Kidney (tissue), 14 donors: ENCODE measurements around the gene KIF23. TPM values are rescaled to one million over a fixed set of nuclear protein-coding genes. Genes with fewer than 3 reads are reported as not detected.

ENCODE experiments used
- DNase-seq, 5 donors: peaks; one replicate each; pipeline ENCODE4 v3.0.0-alpha.2; 2013 to 2020
- FAIRE-seq: peaks from 2 replicates; lab custom pipeline; 2012; peaks lifted over from hg19 to GRCh38; lab: Jason Lieb, UNC
- H3K27ac ChIP-seq, 2 donors: one replicate each; pipeline ENCODE4 v1.7.0; 2013; ENCODE audit warnings: low read depth in 2 of 2, low read length in 2 of 2, inconsistent platforms in 1 of 2
- H3K27me3 ChIP-seq: one replicate; pipeline ENCODE4 v1.7.1; 2013; ENCODE audit warnings: low read length, inconsistent platforms; ENCODE audit not compliant: control insufficient read depth, insufficient read depth
- H3K36me3 ChIP-seq, 3 donors: one replicate each; pipeline versions ENCODE4 v1.7.0 to v1.7.1; 2013; ENCODE audit warnings: low read length in 3 of 3, control low read depth in 1 of 3, inconsistent platforms in 1 of 3; ENCODE audit not compliant: insufficient read depth in 3 of 3, control insufficient read depth in 2 of 3
- H3K4me1 ChIP-seq, 3 donors: one replicate each; pipeline versions ENCODE4 v1.7.0 to v1.7.1; 2013; ENCODE audit warnings: low read length in 3 of 3, inconsistent platforms in 1 of 3, low read depth in 1 of 3; ENCODE audit not compliant: control insufficient read depth in 2 of 3, insufficient read depth in 2 of 3
- H3K4me3 ChIP-seq, 3 donors: one replicate each; pipeline versions ENCODE4 v1.7.0 to v1.8.1; 2013; ENCODE audit warnings: low read length in 3 of 3, control low read depth in 1 of 3, inconsistent platforms in 1 of 3
- H3K9ac ChIP-seq, 3 donors: one replicate each; pipeline versions ENCODE4 v1.7.0 to v1.7.1; 2013; ENCODE audit warnings: low read length in 3 of 3, control low read depth in 1 of 3, inconsistent platforms in 1 of 3
- H3K9me3 ChIP-seq, 3 donors: one replicate each; pipeline versions ENCODE4 v1.7.0 to v1.7.1; 2013; ENCODE audit warnings: low read length in 3 of 3, control low read depth in 1 of 3, inconsistent platforms in 1 of 3; ENCODE audit not compliant: control insufficient read depth in 2 of 3, insufficient read depth in 1 of 3
- CTCF ChIP-seq: IDR thresholded peaks from 3 replicates; pipeline ENCODE4 v1.5.1; 2012; ENCODE audit warnings: mild to moderate bottlenecking, moderate library complexity, borderline replicate concordance; ENCODE audit not compliant: insufficient read depth; ENCODE audit errors: extremely low read depth
- intact Hi-C: fragments of 100-400 bp; cut with DNase I; formaldehyde crosslinking; loops from one replicate; pipeline ENCODE4 v1.11.1; 2022
- polyA plus RNA-seq: library from polyadenylated mRNA; stranded (reverse); fragments of 350-450 nt; fragmentation: Illumina TruSeq; extraction: RNeasy Lipid Tissue Mini Kit (QIAGEN cat#74804); gene quantifications from one replicate; pipeline ENCODE4 v1.2.3, GENCODE V29; 2014; ENCODE audit warnings: low read depth, low replicate concordance; ENCODE audit not compliant: insufficient read depth
- total RNA-seq: library from RNA; stranded (reverse); fragmentation: NEBNext Ultra II Directional; extraction: Animal tissue kit (Norgen Biotek cat#: 25700); gene quantifications from one replicate; pipeline ENCODE4 v1.2.1, GENCODE V29; 2021
- donor health status: control.
- donor health status: control.
- donor health status: control.
- donor health status: control.
- donor health status: control.
- donor health status: DM: yes; HTN: yes; CAD: no.
- donor health status: Normal renal cell carcinoma (clear cell type).

Gene KIF23
- total and polyA plus RNA-seq, 2 donors from 2014 or later = 2.5 to 3.6 TPM

GRCh38 chr15:69398491-69398891 lies 15.7 kb upstream of the KIF23 start:
- intact Hi-C loops = loop anchor here (10.0 kb wide), 1 partner anchor 344 kb away; no protein-coding TSS in a partner anchor
- FAIRE-seq (no peak), DNase-seq (no peak)
- H3K9me3 ChIP-seq = no peaks in the 10 kb centered on the region
- no peaks in the 10 kb centered on the region for H3K27me3 ChIP-seq
- H3K4me3 ChIP-seq = no peak overlapping the region
- no peak overlapping the region for H3K9ac ChIP-seq
- peaks cover 0 to 13% (median 7%) of the 10 kb centered on the region in 3 donors for H3K4me1 ChIP-seq
- no peak overlapping the region for H3K27ac ChIP-seq
- peaks cover 0 to 40% (median 15%) of the 10 kb centered on the region in 3 donors for H3K36me3 ChIP-seq
- no peak for TF ChIP-seq CTCF

- intact Hi-C loops = no loop called here
- no peak for TF ChIP-seq CTCF
- Histone ChIP-seq H3K9me3 (no peaks in the 10 kb centered on the region), H3K4me1 (no peaks in the 10 kb centered on the region), H3K36me3 (peaks cover 0 to 46% (median 20%) of the 10 kb centered on the region in 3 donors), H3K27ac (no peak overlapping the region), H3K4me3 (no peak overlapping the region), H3K9ac (no peak overlapping the region), H3K27me3 (no peaks in the 10 kb centered on the region)
- DNase-seq (no peak), FAIRE-seq (no peak)
These were observed 13.3 kb upstream of the KIF23 start for GRCh38 chr15:69400850-69401249.

DNA sequence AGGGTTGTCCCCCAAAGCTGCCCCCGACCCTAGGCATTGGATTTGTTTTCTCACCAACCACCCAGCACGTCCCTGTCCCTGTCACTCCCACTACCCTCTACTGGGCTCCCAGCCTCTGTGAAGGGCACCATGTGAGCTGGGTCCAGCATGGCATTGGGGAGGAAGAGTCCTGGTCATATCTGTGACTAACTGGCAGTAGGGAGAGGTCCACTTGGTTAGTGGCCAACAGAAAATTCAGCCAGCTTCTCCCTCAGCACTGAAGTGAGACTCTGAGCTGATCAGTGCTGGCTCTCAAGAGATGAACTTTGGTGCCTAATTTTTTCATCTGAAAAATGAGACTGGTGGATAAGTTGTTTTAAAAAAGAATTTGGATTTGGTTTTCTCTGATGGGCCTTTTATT lies 11.3 kb upstream of the KIF23 start:
- H3K4me3 ChIP-seq = no peak overlapping the region
- DNase-seq (no peak), FAIRE-seq (no peak)
- no peaks in the 10 kb centered on the region for H3K9me3 ChIP-seq
- no peaks in the 10 kb centered on the region for H3K27me3 ChIP-seq
- intact Hi-C loops = no loop called here
- H3K27ac ChIP-seq = no peak overlapping the region
- no peaks in the 10 kb centered on the region for H3K4me1 ChIP-seq
- TF ChIP-seq CTCF = no peak
- H3K36me3 ChIP-seq = peaks cover 0 to 37% (median 20%) of the 10 kb centered on the region in 3 donors
- H3K9ac ChIP-seq = no peak overlapping the region

- DNase-seq (no peak), FAIRE-seq (no peak)
- no peaks in the 10 kb centered on the region for H3K9me3 ChIP-seq
- peaks cover 0 to 30% (median 14%) of the 10 kb centered on the region in 3 donors for H3K36me3 ChIP-seq
- no peak overlapping the region for H3K4me3 ChIP-seq
- no peak for TF ChIP-seq CTCF
- no peak overlapping the region for H3K9ac ChIP-seq
- no peak overlapping the region for H3K27ac ChIP-seq
- intact Hi-C loops = no loop called here
- no peaks in the 10 kb centered on the region for H3K4me1 ChIP-seq
- H3K27me3 ChIP-seq = no peaks in the 10 kb centered on the region
These were observed 10.6 kb upstream of the KIF23 start for GRCh38 chr15:69403594-69403993.
